ENCODE measurements around the gene PROX1.

PROX1 gene

DNA sequence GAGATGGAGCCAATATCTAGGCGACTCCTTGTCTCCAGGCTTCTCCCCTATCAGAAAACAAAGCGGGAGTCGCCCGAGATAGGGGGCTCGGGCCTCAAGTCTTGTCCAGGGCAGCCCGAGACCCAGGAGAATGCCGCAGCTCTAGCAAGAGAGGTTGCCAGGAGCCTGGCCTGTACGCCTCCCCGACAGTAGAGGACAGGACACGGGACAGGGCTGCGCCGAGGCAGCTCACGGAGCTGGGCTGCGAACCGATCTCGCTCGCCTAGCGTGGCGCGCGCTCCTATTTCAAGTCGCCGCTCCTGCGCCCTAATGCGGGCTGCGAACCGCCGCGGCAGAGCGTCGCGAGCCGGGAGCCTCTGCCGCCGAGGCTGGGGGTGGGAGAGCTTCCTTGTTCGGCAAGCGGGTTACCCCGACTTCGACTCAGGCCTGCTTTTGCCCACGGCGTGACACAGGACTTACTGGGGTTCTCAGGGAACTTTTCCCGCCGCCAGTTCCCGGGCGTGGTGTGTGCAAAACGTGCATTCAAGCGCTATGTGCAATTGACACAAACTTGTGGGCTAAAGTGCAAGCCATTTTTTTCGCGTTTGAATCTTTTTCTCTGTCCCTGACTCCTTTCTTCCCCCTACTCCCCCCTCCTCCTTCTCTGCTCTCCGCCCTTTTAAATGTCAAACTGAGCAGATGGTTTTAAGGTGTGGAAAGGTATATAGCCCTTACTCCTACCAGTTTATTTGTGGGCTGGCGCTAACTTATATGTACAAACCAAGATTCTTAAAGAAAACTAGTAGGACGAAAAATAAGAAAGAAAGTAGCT is 2.4 kb upstream of the PROX1 start:
- no peak for DNase-seq (ENCODE audit: extremely low read depth, low read depth)

GRCh38 chr1:213986020-213986924 is 1.5 kb upstream of the PROX1 start:
- no peak for DNase-seq (ENCODE audit: extremely low read depth, low read depth)
- TF ChIP-seq CTCF (IDR thresholded peaks at IDR 0.05; ENCODE audit: low read depth, low read length): no peak

More for the DNA sequence above, 2.4 kb upstream of the PROX1 start:
- no peak for TF ChIP-seq CTCF (IDR thresholded peaks at IDR 0.05; ENCODE audit: low read depth, low read length)

GRCh38 chr1:213986925-213987250 is 885 bp upstream of the PROX1 start:
- DNase-seq (ENCODE audit: extremely low read depth, low read depth): no peak
- TF ChIP-seq CTCF (IDR thresholded peaks at IDR 0.05; ENCODE audit: low read depth, low read length): no peak

DNA sequence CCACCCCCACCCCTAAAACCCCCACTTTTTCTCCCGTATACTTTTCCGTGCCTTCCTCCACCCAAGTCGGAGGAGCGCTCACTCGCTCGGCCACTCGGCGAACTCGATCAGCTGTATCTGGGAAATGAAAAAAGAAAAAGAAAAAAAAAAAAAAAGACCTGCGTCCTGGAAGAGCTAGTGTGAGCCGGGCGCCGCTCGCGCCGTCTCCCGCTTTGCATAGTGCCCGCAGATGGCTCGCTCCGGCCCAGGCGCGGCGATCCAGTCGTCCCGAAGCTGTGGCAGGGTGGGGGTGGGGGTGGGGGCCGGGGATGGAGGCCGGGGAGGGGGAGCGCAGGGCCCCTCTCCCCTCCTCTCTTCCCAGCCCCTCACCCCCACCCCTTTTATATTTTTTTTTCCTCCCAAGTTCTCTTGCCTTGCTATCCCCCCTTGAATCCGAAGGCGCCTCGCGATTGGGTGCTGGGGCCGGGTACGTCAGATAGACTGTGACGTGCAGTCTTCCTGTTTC is 299 bp upstream of the PROX1 start:
- TF ChIP-seq CTCF (IDR thresholded peaks at IDR 0.05; ENCODE audit: low read depth, low read length): no peak
- no peak for DNase-seq (ENCODE audit: extremely low read depth, low read depth)

GRCh38 chr1:213988507-213989001 is 781 bp downstream of the PROX1 start:
- TF ChIP-seq CTCF (IDR thresholded peaks at IDR 0.05; ENCODE audit: low read depth, low read length): no peak
- no peak for DNase-seq (ENCODE audit: extremely low read depth, low read depth)

DNA sequence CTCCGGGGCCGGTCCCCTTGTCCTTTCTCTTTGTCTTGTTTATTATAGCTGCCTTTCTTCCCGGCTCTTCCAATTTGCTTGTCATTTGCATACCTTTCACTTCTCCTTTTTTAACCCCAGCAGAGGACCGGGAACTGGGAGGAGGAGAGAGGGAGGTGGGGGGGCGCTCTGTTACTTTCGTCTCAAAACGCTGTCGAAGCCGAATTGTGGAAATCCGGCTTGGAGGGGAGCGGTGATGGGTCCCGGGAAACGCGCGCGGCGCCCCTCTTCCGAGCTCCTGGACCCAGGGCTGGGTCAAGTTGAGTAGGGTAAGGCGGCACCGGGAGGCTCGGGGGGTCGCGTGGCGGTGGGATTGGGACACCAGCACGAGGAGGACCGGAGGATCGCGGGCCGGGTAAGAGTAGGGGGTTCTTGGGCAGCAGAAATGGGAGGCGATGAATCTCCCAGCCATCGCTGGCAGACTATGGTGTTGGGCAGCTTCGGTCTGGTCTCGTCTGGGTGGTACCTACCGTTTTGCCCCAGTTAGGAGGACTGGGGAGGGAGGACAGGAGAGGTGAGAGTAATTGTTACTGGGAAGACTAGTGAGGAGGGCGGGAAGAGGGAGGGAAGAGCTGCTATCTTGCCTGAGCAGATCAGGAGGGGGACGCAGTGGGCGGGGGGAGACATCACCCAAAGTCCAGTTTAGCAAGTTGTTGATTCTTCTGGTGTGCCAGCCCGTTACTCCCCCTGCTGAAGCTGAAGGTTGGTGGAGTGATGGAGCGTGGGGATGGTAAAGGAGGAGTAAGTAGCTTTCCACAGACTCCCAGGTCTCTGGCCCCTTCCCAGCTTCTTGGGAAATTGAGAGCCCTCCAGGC is 1.5 kb downstream of the PROX1 start:
- DNase-seq (ENCODE audit: extremely low read depth, low read depth): no peak
- TF ChIP-seq CTCF (IDR thresholded peaks at IDR 0.05; ENCODE audit: low read depth, low read length): no peak
